Measurements from ENCODE around the gene ABHD17A. TPM values are rescaled to one million over a fixed set of nuclear protein-coding genes. Genes with fewer than 3 reads are reported as not detected.

The ABHD17A gene
- polyA plus RNA-seq (2013, experiment 1 of 2; ENCODE audit: insufficient read length): 51.4 TPM
- 55.5 TPM for polyA plus RNA-seq (2013, experiment 2 of 2; ENCODE audit: insufficient read length)

DNA sequence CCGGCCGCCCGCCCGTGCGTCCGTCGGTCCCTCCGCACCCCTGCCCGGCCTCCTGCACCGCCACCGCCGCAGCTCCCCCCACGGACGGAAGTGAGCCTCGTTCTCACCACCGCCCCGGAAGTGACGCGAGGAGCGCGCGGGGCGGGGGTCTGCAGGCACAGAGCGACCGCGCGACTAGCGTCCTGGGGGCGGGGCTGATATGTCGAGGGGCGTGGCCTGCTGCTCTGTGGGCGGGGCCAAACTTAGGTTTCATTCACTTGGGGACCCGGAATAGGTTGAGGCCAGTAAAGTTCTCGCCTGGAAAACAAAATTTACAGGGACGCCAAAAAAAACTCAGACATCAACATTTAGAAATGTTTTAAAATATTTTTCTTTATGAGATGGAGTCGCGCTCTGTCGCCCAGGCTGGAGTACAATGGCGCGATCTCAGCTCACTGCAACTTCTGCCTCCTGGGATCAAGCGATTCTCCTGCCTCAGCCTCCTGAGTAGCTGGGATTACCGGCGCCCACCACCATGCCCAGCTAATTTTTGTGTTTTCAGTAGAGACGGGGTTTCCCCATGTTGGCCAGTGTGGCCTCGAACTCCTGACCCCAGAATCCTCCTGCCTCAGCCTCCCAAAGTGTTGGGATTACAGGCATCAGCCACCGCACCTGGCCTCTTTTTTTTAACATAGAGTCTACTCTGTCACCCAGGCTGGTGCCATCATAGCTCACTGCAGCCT, at the start of gene ABHD17A:
Gene ABHD17A (minus strand): TSS at position 99 of the 722 bp plus-strand sequence. CDS start 3,930 bp downstream, outside the sequence.
- DNase-seq: peak; percentile 93

DNA sequence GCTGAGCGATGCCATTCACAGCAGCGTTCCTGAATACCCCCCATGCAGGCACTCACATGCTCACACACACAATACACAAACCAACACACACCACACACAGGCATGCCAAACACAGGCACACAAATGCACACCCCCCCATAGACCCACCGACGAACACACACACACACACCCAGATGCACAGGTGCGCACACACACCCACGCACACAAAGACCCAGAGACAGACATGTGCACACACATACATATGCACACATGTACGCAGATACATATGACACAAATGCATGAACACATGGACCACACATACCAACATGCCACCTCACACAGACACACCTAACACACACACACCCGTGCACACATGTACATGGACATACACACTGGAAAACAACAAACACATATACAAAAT, 48.6 kb upstream of the ABHD17A start:
- no peak for DNase-seq

DNA sequence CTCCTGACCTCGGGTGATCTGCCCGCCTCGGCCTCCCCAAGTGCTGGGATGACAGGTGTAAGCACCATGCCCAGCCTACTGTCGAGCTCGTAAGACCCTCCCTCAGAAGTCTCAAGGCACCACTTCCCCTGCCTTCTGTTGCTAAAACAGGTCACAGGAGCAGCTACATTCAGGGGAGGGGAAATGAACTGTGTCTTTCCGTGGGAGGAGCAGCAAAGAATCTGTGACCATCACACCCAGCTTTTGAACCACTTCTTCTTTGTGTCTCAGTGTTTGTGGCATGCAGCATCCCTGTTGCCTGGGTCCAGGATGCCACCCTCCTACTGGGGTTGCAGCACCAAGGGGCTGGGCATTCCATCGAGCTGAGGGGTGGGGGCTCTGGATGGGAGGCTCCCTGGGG, 47.9 kb upstream of the ABHD17A start:
- no peak for DNase-seq

GRCh38 chr19:1932395-1932794, 47.1 kb upstream of the ABHD17A start:
- DNase-seq: no peak

GRCh38 chr19:1931445-1931844, 46.1 kb upstream of the ABHD17A start:
- no peak for DNase-seq

DNA sequence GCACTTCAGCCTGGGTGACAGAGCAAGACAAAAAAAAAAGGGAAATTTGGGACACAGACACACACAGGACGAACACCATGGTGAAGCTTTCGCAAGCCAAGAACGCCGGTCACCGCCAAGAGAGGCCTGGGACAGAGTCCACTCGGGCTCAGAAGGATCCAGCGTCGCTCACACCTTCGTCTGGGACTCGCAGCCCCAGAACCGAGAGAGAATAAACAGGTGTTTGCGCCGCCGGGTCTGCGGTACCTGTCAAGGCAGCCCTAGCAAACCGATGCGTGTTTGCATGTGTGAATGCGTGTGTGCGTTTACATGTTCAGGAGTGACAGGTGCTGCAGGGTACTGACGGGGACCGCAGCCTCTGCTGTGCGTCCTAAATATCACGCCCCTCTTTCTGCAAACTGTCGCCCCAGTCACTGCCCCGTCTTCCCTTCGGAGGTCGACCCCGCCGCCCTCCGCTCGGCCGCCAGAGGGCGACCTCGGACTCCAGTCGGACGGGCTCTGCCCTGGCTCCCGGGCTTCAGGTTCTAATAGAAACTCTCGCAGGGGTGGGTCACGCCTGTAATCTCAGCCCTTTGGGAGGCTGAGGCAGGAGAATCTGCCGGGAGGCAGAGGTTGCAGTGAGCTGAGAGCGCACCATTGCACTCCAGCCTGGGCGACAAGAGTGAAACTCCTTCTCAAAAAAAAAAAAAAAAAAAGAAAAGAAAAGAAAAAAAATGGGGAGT, 43.9 kb upstream of the ABHD17A start:
- DNase-seq: peak; percentile 64

- DNase-seq: no peak
Measured at GRCh38 chr19:1925544-1925943, 40.2 kb upstream of the ABHD17A start.

- DNase-seq: no peak
Measured at GRCh38 chr19:1924320-1924961, 39.1 kb upstream of the ABHD17A start.

- no peak for DNase-seq
Measured at GRCh38 chr19:1923319-1923718, 38.0 kb upstream of the ABHD17A start.

GRCh38 chr19:1922803-1923202, 37.5 kb upstream of the ABHD17A start:
- no peak for DNase-seq

- no peak for DNase-seq
Measured at GRCh38 chr19:1921825-1922224, 36.5 kb upstream of the ABHD17A start.

- DNase-seq: no peak
Measured at GRCh38 chr19:1921326-1921725, 36.0 kb upstream of the ABHD17A start.

- DNase-seq: no peak
Measured at GRCh38 chr19:1920644-1921043, 35.3 kb upstream of the ABHD17A start.

GRCh38 chr19:1918975-1919374, 33.7 kb upstream of the ABHD17A start:
- no peak for DNase-seq

DNA sequence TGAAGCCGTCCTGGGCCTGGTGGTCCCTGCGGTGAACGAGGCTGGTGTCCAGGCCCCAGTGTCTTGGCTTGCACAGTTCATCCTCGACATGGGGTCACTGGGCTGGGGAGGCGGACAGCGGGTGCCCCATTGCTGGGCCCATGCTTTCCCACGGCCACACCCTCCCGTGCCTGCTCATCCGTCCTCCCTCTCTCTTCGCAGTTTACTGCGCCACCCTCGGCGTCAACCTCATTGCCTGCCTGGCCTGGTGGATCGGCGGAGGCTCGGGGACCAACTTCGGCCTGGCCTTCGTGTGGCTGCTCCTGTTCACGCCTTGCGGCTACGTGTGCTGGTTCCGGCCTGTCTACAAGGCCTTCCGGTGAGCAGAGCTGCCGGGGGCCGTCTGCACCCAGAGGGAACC, 32.6 kb upstream of the ABHD17A start:
- DNase-seq: no peak

DNA sequence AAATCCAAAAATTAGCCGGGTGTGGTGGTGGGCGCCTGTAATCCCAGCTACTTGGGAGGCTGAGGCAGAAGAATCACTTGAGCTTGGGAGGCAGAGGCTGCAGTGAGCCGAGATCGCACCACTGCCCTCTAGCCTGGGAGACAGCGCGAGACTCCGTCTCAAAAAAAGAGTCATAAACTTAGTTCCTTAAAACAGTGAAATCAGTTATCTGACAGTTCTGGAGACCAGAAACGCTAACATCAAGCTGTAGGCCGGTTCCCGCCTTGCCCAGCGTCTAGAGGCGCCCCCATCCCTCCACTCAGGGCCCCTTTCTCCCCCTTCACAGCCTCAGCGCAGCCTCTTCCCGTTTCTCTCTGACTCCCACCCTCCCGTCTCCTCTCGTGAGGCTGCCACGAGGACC, 31.9 kb upstream of the ABHD17A start:
- no peak for DNase-seq

DNA sequence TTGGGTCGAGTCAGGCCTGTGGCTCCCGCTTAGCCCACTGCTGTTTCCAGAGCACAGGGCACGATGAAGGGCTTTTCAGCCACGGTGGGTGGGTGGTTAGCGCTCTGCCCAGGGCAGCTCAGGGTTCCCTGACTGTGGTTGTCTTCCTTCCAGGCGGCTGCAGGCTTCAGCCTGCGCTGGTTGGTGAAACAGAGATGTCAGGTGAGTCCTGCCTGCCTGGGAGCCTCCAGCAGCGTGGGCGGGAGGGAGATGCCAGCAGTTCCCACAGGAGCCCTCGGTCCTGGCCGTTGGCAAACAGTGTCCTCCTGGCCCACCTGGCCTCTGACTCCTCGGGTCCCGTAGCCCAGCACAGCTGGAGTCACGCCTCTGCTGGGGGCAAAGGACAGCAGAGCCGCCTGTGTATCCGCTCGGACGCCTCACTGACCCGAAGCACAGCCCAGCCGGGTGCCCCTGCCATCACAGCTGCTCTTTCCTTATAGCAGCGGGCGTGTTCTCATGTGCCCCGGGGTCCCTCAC, 29.6 kb upstream of the ABHD17A start:
- no peak for DNase-seq

- DNase-seq: no peak
Measured at GRCh38 chr19:1913781-1914577, 28.7 kb upstream of the ABHD17A start.

GRCh38 chr19:1912760-1913505, 27.6 kb upstream of the ABHD17A start:
- DNase-seq: no peak

DNA sequence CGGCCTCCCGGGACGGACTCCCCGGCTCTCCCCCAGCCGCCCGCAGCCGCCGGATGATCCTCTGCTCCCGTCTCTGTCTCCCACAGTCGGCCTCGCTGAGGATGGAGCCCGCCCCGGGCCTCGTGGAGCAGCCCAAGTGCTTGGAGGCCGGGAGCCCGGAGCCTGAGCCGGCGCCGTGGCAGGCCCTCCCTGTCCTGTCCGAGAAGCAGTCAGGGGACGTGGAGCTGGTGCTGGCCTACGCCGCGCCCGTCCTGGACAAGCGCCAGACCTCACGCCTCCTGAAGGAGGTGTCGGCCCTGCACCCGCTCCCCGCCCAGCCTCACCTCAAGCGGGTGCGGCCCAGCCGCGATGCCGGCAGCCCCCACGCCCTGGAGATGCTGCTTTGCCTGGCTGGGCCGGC, 26.7 kb upstream of the ABHD17A start:
- no peak for DNase-seq

GRCh38 chr19:1911098-1911497, 25.8 kb upstream of the ABHD17A start:
- no peak for DNase-seq

GRCh38 chr19:1910177-1910576, 24.9 kb upstream of the ABHD17A start:
- DNase-seq: peak; percentile 17
